Measurements from ENCODE around the gene CARF. TPM values are rescaled to one million over a fixed set of nuclear protein-coding genes. Genes with fewer than 3 reads are reported as not detected.

The CARF gene
- total RNA-seq: 10 to 100 TPM in 3 of 4 donors, 1 to 10 TPM in 1; 8.2 to 19.6 (median 11.9) TPM

DNA sequence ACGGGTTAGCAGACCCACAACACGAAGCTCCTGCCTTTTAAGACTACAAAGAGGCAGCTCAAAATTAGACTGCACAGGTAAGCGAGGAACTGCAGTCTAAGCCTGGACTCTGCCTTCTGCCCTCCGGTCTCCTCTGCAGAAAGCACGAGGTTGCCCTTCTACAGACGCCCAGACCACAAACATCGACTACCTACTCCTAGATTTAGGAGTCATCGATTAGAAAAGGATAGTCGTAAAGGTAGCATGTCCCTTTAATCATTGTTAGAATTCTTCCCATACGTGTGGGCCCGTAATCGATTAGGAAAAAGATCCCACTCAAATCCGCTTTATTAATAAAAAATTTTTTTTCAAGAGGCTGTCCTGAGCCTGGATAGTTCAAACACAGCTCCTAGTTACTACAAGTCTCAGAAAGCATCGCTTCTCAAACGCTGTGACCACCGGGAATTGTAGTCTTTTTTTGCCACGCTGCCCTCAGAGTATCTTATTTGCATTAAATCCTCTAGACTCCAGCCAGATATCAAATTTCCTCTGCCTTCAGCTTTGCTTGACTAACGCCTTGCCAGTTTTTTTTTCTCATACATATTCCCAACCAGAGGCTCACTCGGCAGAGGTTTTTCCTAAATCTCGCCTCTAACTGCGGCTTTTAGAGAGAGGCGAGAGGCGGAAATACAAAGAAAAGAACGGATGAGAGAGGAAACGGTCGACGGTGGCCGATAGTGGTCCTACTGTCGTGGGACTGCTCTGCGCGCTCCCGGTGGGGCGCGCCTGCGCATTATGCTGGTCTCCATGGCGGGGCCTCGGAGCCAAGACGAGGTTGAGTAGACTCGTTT, at the start of gene CARF, which contains the start of gene WDR12:
TSS of gene CARF (plus strand) at position 764 of the 830 bp plus-strand sequence. CDS start 29,628 bp downstream, outside the sequence.
TSS of gene WDR12 (minus strand) at position 162 of the 830 bp plus-strand sequence. CDS start 197 bp downstream, outside the sequence.
- TF ChIP-seq, protein P1, sequence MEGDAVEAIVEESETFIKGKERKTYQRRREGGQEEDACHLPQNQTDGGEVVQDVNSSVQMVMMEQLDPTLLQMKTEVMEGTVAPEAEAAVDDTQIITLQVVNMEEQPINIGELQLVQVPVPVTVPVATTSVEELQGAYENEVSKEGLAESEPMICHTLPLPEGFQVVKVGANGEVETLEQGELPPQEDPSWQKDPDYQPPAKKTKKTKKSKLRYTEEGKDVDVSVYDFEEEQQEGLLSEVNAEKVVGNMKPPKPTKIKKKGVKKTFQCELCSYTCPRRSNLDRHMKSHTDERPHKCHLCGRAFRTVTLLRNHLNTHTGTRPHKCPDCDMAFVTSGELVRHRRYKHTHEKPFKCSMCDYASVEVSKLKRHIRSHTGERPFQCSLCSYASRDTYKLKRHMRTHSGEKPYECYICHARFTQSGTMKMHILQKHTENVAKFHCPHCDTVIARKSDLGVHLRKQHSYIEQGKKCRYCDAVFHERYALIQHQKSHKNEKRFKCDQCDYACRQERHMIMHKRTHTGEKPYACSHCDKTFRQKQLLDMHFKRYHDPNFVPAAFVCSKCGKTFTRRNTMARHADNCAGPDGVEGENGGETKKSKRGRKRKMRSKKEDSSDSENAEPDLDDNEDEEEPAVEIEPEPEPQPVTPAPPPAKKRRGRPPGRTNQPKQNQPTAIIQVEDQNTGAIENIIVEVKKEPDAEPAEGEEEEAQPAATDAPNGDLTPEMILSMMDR (IDR thresholded peaks at IDR 0.05; ENCODE audit: low read depth): no peak

DNA sequence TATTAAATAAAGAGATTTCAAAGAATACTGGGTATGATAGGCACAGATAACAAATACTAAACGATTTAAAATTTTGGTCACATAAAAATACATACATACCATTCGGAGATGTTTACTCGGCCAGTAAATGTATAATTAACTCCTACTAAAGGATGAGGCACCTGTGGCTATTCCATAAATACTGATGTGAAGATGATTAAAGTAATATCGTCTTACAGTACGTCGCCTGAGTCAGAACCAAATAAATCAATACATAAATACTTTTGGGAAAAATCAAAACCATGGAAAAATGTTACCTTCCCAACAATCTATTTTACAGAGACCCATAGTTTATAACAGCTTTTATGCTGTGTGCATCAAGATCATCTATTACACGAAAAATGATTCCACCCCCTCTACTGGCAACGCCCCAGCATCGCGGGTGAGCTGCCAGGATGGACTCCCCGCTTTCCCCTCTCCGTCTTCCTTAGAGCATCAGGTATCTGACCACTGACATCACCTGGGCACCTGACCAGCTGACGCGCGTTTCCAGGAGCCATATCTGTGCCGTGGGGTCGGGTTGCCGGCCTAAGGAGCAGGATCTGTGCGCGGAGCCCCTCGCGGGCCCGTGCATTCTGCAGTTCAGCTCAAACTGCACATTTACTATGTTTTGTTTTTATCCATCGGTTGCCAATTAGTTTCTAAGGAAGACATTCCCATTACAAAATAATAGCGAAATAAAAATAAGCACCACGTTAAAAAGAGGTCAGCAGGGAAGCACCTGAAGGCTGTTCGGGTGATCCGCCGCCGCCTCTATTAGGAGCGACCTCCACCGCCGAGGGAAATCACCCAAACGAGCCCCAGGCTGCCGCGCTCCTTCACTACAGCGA, 41.4 kb upstream of the CARF start:
- TF ChIP-seq, protein P1 (IDR thresholded peaks at IDR 0.05; ENCODE audit: low read depth): no peak

- TF ChIP-seq, protein P1 (IDR thresholded peaks at IDR 0.05; ENCODE audit: low read depth): no peak
Measured at GRCh38 chr2:202871300-202872141, 40.6 kb upstream of the CARF start, which contains the start of gene ICA1L. Gene ICA1L (minus strand): TSS chr2:202871766. CDS start chr2:202829009, 42,757 bp downstream.

DNA sequence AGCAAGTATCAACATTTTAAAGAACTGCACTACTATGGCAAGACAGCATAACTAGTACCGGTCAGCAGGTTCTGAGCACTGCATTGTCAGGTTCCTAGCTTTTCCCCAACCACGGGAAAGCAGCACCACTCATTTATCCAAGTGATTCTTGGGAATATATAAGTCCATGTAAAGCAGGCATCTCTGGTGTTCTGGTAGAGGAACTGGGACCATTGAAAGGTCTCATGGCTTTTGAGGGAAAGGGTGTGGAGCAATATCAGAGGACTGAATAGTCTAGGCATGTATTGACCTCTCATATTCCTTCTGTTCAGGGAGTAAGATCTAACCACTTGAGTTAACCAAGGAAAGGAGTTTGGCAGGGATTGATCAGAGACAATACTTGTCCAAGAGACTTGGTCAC, 34.4 kb upstream of the CARF start:
- TF ChIP-seq, protein P1 (IDR thresholded peaks at IDR 0.05; ENCODE audit: low read depth): no peak

DNA sequence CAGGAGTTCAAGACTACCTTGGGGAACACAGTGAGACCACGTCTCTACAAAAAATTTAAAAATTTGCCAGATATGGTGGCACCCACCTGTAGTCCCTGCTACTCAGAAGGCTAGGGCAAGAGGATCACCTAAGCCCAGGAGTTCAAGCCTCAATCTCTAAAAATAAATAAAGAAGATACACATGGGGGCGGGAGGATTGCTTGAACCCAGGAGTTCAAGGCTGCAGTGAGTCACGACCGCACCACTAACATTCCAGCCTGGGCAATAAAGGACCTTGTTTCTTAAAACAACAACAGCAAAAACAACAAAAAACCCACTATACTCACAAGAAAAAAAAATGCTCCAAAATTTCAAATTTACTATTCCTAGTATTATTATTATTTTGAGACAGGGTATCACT, 30.5 kb upstream of the CARF start:
- TF ChIP-seq, protein P1 (IDR thresholded peaks at IDR 0.05; ENCODE audit: low read depth): no peak

- TF ChIP-seq, protein P1 (IDR thresholded peaks at IDR 0.05; ENCODE audit: low read depth): no peak
Measured at GRCh38 chr2:202883987-202884675, 27.9 kb upstream of the CARF start.

All from subcutaneous adipose tissue (tissue), 4 donors.